NCI-H1048 (cell line): Measurements from ENCODE around the gene BCL11B.

ENCODE experiments used
- DNase-seq: peaks from one replicate; lab custom pipeline; 2025; lab: John Stamatoyannopoulos, UW

The BCL11B gene

DNA sequence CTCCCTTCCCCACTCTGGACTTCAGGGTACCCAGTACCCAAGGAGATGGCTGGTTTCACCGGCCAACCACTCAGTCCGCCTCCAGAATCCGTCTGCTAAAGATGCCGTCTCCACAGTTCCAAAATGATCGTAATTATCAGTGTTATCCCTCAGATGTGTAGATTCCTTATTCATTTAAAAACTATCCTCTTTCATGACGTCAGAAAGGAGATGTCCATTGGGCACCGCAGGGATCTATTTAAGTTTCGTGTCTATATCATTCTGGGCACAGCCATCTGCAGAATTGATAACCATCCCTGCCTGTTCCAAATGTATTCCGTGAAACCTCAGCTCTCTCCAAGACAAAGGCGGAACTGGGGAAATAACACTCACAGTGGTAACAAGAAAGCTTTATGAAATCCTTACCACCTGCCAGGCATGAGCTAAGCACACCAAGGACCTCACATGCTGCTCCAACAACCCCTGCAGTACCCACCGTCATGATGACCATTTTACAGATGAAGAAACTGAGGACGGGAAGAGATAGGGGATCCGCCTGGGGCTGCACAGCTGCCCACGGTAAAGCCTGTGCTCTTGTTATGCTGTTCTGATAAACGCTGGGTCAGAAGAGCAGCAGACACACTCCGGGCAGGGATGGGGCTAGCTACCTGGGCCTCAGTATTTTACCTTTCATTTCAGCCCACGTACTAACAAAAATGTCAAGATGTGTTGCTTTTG lies 90.0 kb downstream of the BCL11B start:
- DNase-seq: no peak

DNA sequence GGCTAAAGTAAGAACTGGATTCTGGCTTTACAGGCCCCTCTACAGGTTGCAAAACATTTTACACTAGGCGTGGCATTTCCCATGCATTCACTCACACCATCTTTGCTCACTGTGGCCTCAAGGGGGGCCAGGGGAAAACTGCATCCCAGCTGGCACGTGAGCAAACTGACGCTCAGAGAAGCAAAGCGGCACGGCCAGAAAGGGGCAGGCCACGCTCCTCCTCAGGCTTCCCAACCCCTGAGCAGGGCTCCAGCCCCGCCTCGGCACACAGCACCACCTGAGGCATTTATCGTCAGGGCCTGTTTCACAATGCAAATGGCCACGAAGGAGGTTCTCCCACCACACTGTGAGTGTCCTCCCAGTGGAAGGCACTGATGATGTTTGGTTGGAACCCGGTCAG lies 90.8 kb downstream of the BCL11B start:
- DNase-seq: no peak

DNA sequence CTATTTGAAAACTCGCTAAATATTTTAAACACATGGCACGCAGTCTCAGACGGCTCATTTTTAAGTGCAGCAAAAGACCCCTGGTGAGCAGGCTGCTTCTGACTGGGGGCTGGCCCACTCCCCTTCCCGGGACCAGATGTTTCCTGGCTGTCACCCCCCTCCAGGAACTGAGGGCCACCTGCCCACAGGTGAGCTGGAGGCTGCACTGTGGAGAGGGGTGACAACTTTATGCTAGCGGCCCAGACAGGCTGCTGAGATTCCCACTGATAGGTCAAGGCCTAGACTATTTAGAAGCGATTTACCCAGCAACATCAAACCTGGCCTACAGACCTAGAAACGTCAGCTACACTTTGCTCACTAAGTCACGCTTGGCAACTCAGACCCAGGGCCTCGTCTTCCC lies 92.1 kb downstream of the BCL11B start:
- no peak for DNase-seq

DNA sequence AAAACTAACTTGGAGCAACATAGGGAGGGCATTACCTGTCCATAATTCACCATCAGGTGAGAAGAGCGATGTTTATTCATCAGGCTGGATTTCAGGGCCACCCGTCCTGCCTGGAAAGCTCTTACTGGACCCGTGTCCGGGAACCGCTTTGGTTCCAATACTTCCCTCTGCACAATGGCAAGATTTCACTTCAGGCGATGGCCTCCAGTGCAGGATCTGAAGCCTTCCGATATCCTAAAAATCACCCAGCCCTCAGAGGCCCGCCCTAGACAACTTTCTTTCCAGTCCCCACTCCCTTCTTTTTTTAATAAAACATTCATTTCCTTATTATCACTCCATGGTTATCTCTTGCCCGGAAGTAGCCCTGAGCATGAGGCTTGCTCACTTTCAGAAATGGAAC lies 92.5 kb downstream of the BCL11B start:
- DNase-seq: no peak

DNA sequence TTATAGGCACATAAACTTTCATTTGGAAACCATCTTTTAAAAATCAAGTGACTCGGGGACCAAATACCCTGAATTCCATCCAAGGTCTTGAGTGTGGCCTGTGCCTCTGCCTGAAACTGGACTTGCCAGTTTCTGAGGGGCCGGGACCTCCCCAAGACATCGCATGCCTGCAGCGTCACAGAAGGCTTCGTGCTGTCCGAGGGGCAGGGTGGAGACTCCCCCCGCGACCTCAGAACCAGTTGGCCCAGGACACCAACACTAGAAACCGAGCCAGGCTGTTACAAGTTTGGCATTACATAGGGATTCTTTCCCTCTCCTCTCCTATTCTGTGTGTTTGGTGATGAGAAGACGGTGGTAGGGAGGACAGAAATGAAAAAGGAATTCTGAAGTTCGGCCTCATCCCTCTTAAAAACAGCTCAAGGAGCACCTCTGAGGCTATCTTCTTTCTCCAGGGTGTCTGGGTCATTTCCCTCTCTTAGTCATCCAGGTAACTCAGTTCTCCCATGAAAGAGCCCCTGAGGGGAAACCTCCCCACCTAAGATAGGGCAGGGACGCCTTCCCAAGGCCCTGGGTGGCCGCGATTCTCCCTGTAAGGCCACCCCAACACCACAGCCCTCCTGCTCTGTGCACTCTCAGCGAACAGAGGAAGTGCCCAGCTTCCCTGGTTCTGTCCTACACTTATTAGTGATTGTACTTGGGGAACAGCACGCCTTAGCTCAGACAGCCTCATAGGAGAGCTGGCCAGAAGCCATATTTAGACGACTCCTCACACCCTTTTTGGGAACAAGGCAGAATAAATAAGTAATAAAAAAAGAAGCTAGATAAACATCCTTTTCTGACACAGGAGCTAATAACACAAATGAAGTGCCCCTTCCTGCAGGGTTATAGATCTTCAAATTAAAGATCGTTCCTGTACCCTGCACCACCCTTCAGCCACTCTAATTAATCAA lies 93.8 kb downstream of the BCL11B start:
- DNase-seq: no peak

DNA sequence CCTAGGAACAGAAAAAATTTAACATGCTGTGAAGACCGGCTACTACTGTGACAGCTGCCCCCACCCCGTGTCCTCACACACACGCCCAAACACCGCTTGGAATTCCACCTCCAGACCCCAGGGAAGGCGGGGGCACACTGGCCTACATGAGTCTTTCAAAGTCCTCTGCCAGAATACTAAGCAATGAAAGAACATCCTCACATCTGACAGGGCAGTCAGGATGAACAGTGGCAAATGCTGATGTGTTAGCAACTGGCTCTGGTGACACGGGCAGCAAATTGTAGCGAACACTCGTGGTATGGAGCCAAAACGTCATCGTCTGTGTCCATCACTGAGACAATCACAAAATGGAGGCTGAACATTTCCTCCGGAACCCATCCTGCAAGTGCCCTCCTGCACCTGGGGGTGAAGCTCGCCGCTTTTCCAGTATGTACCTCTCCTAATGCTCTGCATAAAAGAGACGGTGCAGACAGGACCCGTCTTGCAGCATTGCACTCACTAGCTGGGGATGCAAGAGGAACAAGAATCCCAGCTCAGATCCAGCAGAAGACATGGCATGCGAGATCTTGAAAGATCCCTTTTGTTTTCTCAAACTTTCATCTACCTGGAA lies 94.8 kb downstream of the BCL11B start:
- DNase-seq: no peak

DNA sequence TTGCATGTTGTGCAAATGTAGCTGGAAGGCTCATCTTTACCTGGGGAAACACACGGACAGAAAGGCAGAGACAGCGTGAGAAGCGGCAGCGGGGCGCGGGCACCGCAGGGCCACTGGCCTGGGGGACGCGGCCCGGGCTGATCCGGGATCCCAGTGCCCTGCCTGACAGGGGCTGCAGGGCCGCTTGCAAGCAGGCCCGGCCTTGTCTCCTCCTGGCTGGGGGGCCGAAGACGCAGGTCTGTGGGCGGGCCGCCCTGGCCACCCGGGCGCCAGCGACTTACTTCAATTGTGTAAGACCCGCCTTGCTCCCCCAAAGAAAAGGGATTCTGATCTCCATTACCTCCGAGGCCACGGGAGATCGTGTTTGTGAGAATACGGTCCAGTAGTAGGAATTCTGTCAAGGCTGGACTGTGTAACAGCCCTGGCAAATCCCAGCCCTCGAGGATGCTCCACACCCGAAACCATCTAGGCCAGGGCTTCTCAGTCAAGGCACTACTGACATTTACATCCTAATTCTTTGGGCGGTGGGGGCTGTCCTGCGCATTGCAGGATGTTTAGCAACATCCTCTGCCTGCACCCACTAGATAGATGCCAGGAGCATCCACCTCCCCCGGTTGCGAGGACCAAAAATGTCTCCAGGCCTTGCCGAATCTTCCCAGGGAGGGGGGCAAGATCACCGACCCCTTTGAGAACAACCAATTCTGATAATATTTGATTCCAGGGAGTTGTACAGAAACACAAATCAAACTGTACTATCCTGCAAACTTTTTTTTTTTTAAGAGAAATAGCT lies 95.6 kb downstream of the BCL11B start:
- no peak for DNase-seq

DNA sequence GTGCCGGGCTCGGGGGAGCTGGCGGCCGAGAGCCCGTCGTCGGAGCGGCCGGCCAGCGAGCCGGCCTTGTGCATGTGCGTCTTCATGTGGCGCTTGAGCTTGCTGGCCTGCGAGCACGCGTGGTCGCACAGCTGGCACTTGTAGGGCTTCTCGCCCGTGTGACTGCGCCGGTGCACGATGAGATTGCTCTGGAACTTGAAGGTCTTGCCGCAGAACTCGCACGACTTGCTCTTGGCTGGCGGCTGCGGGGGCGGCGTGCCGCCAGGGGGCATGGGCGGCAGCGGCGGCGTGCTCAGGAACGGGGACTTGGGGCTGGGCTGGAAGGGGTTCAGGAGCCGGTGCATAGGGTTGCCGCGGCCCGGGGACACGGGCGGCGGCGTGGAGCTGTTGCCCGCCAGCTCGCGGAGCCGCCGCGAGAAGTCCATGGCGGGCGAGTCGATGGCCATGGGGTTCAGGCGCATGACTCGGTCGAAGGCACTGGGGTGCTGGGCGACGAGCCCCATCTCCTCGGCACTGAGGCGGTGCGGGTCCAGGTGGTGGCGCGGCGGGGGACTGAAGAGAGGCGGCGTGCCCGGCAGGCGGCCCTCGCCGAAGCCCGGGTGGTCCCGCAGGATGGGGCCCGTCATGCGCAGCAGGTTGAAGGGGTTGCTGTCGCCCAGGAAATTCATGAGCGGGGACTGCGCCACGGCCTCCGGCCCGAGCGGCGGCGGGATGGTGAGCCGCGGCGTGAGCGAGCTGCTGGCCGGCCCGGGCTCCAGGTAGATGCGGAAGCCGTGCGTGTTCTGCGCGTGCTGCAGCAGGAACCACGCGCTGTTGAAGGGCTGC lies 96.5 kb downstream of the BCL11B start:
- DNase-seq: no peak

DNA sequence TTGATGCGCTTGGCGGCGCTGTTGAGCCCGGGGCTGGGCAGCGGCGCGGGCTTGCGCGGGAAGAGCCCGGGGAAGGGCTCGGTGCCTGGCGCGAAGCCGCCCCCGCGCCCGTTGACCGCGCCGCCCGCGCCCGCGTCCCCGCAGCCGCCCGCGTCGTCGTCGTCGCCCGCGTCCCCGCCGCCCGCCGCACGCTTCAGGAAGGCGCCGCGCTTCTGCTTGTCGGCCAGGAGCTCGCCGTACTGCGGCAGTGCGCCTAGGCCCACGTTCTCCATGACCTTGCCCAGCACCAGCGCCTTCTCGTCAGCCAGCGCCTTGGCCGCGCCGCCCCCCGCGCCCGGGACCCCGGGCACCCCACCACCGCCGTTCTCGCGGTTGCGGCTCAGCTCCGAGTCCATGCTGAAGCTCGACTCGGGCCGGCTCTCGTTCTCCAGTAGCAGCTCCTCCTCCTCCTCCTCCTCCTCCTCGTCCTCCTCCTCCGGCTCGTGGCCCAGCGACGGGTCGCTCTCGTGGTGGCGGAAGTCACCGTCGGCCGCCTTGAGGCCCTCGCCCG lies 97.2 kb downstream of the BCL11B start:
- DNase-seq: no peak

DNA sequence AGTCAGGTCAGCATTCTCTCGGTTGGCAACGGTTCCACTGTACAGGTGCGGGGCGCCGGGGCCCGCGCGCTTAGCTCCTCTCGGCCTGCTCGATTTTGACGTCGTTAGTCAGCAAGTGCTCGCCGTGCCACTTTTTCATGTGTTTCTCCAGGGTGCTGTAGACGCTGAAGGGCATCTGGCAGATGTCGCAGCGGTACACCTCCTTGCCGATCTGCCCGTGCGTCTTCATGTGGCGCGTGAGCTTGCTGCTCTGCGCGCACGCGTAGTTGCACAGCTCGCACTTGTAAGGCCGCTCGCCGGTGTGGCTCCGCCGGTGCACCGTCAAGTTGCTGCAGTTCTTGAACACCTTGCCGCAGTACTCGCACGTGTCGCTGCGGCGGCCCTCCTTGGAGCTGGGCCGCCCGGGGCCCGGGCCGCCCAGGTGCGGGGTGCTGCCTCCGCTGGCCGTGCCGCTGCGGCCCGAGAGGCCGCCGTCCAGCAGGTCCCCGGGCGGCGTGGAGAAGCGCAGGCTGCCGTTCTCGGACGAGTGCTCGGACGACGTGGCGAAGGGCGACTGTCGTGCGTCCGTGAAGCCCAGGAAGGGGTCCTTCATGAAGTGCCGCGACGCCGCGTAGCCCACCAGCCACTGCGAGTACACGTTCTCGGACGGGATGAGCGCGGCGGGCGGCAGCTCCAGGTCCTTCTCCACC lies 97.8 kb downstream of the BCL11B start:
- DNase-seq: no peak

DNA sequence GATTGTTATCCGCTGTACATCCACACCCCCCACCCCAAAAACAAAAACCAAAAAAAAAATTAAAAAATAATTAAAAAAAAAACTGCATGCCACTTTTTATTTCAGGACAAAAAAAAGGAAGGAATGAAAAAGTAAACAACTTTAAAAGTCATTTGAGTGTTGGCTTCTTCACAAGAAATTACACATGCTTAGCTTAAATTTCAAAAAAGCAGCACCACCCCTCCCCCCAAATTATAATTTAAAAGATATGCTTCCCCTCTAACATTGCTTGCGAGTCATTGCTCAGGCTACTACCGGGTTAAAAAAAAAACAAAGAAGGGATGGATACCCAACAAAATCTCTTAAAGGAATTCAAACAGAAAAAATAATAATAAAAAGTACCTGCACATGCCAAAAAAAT lies 98.5 kb downstream of the BCL11B start:
- no peak for DNase-seq

DNA sequence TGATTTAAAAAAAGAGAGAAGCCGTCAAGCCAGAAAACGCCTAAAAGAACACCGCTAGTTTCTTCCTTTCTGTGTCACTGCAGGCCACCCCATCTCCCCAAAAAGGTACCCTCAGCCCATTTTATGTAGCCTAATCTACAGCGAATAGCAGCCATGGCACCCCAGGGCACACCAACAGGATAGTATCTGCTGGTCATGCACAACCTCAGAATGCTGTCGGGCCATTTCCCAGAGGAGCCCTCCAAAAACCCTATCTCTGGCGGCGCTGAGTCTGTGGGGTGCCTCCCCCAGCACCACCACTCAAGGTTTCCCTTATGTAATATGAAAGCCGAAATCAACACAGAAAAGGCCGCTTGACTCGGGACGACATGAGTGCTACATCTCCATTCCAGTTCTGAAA lies 98.9 kb downstream of the BCL11B start:
- DNase-seq: no peak

DNA sequence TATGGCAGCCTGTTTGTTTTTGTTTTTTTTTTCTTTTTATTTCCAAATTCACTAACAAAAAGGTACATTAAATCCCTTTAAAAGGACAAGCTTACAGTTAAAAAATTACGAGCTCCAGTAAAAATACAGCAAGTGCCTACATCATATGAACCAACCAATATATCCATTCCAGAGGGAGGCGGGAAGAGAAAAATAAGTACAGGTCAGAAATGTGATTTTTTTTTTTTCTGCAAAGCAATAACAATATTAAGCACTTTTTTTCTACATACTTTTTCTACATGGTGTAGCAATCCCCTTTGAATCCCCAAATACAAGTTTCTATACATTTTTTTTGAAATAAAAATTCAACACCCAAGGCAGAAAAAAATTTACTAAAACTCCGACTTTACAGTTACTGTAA lies 100.6 kb downstream of the BCL11B start:
- no peak for DNase-seq

DNA sequence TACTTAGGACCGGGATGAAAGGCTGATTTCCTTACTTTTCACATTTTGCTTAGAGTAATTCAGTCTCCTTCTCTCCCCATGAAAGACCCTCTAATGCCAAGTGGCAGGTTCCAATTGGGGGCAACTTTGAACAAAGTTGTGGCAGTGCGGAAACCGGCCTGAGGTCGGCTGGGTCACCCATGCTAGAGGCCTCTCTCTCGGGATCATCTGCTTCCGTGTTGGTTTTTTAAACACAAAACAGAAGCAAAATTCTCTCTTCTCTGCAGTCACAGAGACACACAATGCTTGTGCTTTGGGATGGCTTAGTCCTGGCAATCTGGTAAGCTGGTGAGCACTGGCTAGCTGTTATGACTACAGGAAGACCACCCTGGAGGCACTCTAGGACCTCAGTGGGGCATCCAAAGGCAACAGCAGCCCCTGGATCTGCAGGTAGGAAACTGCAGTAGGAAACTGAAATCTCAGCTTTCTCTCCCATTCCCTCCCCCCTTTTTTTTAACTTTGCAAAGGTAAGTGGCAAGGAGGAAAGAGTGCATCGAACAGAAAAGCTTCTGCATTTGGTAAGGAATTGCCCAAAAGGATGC lies 102.1 kb downstream of the BCL11B start:
- DNase-seq: no peak

DNA sequence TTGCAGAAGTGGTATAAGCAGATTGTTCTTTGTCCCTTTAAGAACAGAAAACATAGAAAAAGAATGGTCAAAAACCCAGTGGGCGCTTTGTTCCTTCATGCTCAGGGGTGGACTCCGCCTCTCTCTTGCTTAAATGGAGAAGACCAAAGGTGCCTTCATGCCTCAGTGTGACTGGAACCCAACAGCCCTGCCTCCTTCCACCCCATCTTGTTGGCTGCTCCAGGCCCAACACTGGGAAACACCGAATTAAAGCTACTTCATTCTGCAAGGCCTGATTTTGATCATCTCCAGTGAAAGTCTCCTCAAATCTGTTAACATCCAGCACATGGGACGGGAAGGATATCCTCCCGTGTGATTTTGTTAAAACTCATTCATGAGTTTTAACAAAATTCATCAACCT lies 103.7 kb downstream of the BCL11B start:
- no peak for DNase-seq

DNA sequence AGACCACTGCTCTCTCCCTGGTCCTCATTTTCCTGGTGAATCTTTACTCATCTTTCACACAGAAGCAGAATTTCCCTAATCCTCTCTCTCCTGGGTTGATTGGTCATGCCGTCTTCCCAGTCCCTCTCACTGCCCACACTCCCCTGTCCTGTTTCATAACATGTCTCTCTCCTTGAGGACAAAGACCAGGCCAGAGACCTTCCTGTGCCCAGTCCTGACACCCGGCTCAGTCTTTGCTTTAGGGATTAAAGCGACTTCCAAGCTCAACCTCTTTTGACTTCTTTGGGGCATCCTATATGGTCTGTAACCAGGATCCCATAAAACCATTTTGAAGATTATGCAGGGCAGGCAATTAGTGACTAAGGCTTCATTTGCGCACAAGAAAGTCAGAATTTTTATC lies 105.5 kb downstream of the BCL11B start:
- no peak for DNase-seq

DNA sequence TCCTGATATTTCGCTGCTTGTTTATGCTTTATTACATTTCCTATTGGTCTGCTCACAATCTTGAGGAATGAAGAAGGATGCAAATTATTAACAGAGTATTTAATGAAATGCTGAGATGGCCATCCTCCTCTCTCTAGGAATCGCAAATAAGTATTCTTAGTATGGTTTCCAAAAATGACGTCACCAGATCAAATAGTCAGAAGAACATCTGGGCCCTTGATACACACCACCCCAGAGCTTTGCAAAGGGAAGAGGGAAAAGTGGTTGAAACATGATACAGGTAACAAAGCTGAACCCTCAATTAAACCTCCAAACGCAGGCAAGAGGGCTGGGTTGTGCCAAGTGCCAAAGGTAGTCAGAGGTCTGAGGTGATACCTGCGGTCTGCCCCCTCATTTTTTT lies 107.3 kb downstream of the BCL11B start:
- DNase-seq: no peak

DNA sequence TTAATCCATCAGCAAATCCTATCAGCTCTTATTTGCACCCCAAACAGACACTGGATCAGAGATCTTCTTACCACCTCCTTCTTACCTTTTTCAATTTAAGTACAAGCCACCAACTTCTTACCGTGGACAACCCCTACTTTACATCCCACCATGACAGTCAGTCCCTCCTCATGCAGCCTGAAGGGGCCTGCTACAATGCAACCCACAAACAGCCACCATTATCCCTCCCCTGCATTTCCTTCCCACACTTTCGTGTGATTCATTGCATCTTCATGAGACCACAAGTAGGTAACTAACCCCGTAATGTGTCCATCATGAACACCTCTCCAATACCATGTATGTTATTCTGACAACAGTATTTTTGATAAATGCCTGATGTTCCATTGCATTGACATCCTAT lies 108.6 kb downstream of the BCL11B start:
- DNase-seq: no peak

DNA sequence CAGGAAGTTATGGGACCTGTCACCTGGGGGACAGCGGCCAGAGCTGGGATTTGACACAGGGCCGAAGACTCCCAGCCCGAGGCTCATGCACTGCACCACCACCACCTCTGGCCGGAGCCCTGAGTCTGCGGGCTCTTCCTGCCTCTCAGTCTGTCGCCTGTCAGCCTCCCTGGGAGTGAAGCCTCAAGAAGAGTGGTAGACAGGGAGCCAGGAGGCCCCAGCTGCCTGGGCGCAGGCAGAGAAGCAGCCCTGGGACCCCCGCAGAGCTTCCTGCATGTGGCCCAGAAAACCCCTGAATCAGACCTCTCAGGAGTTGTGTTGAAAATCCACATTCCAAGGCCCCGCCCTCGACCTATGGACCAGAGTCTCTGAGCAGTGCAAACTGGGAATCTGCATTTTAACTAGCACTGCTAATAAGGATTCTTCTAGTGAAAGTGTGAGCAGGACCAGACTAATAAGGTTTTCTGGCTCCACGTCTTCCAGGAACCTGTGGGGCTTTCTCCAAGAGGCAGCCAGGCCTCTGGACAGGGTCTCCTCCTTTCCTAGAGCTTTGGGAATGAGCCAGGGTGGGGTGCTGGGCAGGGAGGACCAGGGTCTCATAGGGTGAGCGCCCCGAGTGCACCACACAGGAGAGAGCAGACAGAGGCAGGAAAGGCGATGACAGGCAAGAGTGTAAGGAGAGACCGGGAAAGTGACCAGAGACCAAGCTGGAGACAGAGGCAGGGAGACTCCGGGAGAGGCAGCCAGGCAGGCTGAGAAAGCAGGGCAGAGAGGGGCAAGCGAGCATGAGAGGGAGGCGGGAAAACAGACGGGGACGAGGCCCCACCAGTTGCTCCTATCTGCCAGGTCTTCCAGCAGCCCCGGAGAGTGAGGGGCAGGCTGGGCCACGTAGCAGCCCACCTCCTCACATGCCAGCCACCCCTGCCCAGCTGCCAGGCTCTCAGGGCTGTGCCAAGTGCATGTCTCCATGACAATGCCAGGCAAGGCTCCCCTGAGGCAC lies 112.4 kb downstream of the BCL11B start:
- DNase-seq: no peak
